Epithelial cell of esophagus (primary cell): ENCODE data around the gene TICAM1.
"Not testable (repeated sequence)": the region's sequence is repeated elsewhere in the genome, so short reads cannot be mapped to it uniquely, and the experiment has no call there.

Experiments
- DNase-seq: peaks from one replicate; pipeline ENCODE4 v3.0.0; 2010; ENCODE audit warnings: low read depth
- H3K4me3 ChIP-seq: 2 replicates; pipeline ENCODE4 v1.5.1; 2011; ENCODE audit warnings: mild to moderate bottlenecking, low read length, control low read depth
- CTCF ChIP-seq: IDR thresholded peaks from 2 replicates; pipeline ENCODE4 v1.5.1; 2011; ENCODE audit warnings: low read depth, mild to moderate bottlenecking, low read length, control low read depth, inconsistent platforms; ENCODE audit not compliant: insufficient read depth; ENCODE audit errors: missing control alignments

TICAM1 gene

GRCh38 chr19:4811328-4812131, 20.0 kb downstream of the TICAM1 start:
- no peak overlapping the region for H3K4me3 ChIP-seq
- peak; percentile 88 for TF ChIP-seq CTCF
- peak; percentile 69 for DNase-seq

GRCh38 chr19:4807188-4807587, 24.3 kb downstream of the TICAM1 start:
- H3K4me3 ChIP-seq: no peak overlapping the region
- TF ChIP-seq CTCF: no peak
- no peak for DNase-seq

GRCh38 chr19:4806384-4806783, 25.1 kb downstream of the TICAM1 start:
- no peak for DNase-seq
- no peak overlapping the region for H3K4me3 ChIP-seq
- no peak for TF ChIP-seq CTCF

- DNase-seq, H3K4me3 ChIP-seq: not testable (repeated sequence)
Observed at GRCh38 chr19:4805140-4805539, 26.4 kb downstream of the TICAM1 start.

- DNase-seq: peak; percentile 53
- no peak overlapping the region for H3K4me3 ChIP-seq
- peak; percentile 76 for TF ChIP-seq CTCF
Observed at GRCh38 chr19:4803736-4804695, 27.5 kb downstream of the TICAM1 start.

- no peak for TF ChIP-seq CTCF
- no peak overlapping the region for H3K4me3 ChIP-seq
- no peak for DNase-seq
Observed at GRCh38 chr19:4802711-4803110, 28.8 kb downstream of the TICAM1 start.

GRCh38 chr19:4801085-4801619, 30.4 kb downstream of the TICAM1 start:
- no peak for TF ChIP-seq CTCF
- no peak for DNase-seq
- no peak overlapping the region for H3K4me3 ChIP-seq
